SJSA1 (cell line): Measurements from ENCODE around the gene ZNRD2. TPM values are rescaled to one million over a fixed set of nuclear protein-coding genes. Genes with fewer than 3 reads are reported as not detected.

Experiments
- DNase-seq, 2 experiments: peaks; one replicate each; pipeline ENCODE4 v3.0.0-alpha.2; 2015 to 2020; ENCODE audit warnings: low spot score in 2 of 2, low read depth in 1 of 2
- H3K27ac ChIP-seq: fragments of 250-450 bp; sonication (Bioruptor Pico); 2 replicates; pipeline ENCODE4 v1.5.1; 2020; ENCODE audit warnings: mild to moderate bottlenecking, moderate library complexity
- H3K27me3 ChIP-seq: fragments of 250-450 bp; sonication (Bioruptor Pico); replicated peaks from 2 replicates; pipeline ENCODE4 v1.5.1; 2020; ENCODE audit warnings: mild to moderate bottlenecking, moderate library complexity
- H3K36me3 ChIP-seq: fragments of 250-450 bp; sonication (Bioruptor Pico); 2 replicates; pipeline ENCODE4 v1.5.1; 2020; ENCODE audit warnings: mild to moderate bottlenecking
- H3K4me1 ChIP-seq: fragments of 250-450 bp; sonication (Bioruptor Pico); replicated peaks from 2 replicates; pipeline ENCODE4 v1.6.1; 2021; ENCODE audit warnings: mild to moderate bottlenecking
- H3K4me3 ChIP-seq: fragments of 250-450 bp; sonication (Bioruptor Pico); 2 replicates; pipeline ENCODE4 v1.5.1; 2020; ENCODE audit warnings: mild to moderate bottlenecking
- H3K9me3 ChIP-seq: fragments of 250-450 bp; sonication (Bioruptor Pico); replicated peaks from 2 replicates; pipeline ENCODE4 v1.5.1; 2020; ENCODE audit warnings: mild to moderate bottlenecking
- total RNA-seq: library from RNA; depleted of rRNA; stranded (reverse); fragments of >200 nt; shearing (Covaris generic); gene quantifications from 2 replicates; pipeline ENCODE4 v1.2.3, GENCODE V29; 2014

The ZNRD2 gene
- total RNA-seq, 1 experiment from 2014 or later = 109 TPM

GRCh38 chr11:65576867-65577755, 6.8 kb downstream of the ZNRD2 start:
- Histone ChIP-seq H3K4me1 (peaks cover 53% of the 10 kb centered on the region), H3K27ac (peak overlapping the region; percentile 5; the same call in 1 of the 2 replicates), H3K27me3 (no peaks in the 10 kb centered on the region), H3K4me3 (peak overlapping the region; percentile 80), H3K9me3 (no peaks in the 10 kb centered on the region), H3K36me3 (peaks cover 51% of the 10 kb centered on the region)
- peak; percentile 67 to 92 for DNase-seq

- Histone ChIP-seq H3K27ac (peak overlapping the region; percentile 5; the same call in 1 of the 2 replicates), H3K4me1 (peaks cover 47% of the 10 kb centered on the region), H3K9me3 (no peaks in the 10 kb centered on the region), H3K27me3 (no peaks in the 10 kb centered on the region), H3K36me3 (peaks cover 53% of the 10 kb centered on the region), H3K4me3 (no peak overlapping the region)
- DNase-seq = no peak
Observed at GRCh38 chr11:65577756-65578109, 7.5 kb downstream of the ZNRD2 start.

GRCh38 chr11:65578134-65578533, 7.9 kb downstream of the ZNRD2 start:
- no peaks in the 10 kb centered on the region for H3K27me3 ChIP-seq
- H3K27ac ChIP-seq = no peak overlapping the region
- no peaks in the 10 kb centered on the region for H3K9me3 ChIP-seq
- H3K4me1 ChIP-seq = peaks cover 43% of the 10 kb centered on the region
- peaks cover 54% of the 10 kb centered on the region for H3K36me3 ChIP-seq
- DNase-seq = no peak
- no peak overlapping the region for H3K4me3 ChIP-seq

GRCh38 chr11:65578667-65579066, 8.4 kb downstream of the ZNRD2 start:
- Histone ChIP-seq H3K4me3 (no peak overlapping the region), H3K9me3 (no peaks in the 10 kb centered on the region), H3K36me3 (peaks cover 54% of the 10 kb centered on the region), H3K27ac (no peak overlapping the region), H3K27me3 (no peaks in the 10 kb centered on the region), H3K4me1 (peaks cover 37% of the 10 kb centered on the region)
- DNase-seq = no peak

GRCh38 chr11:65579291-65579690, 9.0 kb downstream of the ZNRD2 start:
- Histone ChIP-seq H3K36me3 (peaks cover 57% of the 10 kb centered on the region), H3K27ac (no peak overlapping the region), H3K27me3 (no peaks in the 10 kb centered on the region), H3K9me3 (no peaks in the 10 kb centered on the region), H3K4me1 (peaks cover 36% of the 10 kb centered on the region), H3K4me3 (no peak overlapping the region)
- no peak for DNase-seq

- DNase-seq = no peak
- Histone ChIP-seq H3K27me3 (no peaks in the 10 kb centered on the region), H3K4me3 (no peak overlapping the region), H3K27ac (no peak overlapping the region), H3K9me3 (no peaks in the 10 kb centered on the region), H3K36me3 (peaks cover 58% of the 10 kb centered on the region), H3K4me1 (peaks cover 35% of the 10 kb centered on the region)
Observed at GRCh38 chr11:65580031-65580692, 9.9 kb downstream of the ZNRD2 start.

- Histone ChIP-seq H3K27me3 (no peaks in the 10 kb centered on the region), H3K4me1 (peaks cover 29% of the 10 kb centered on the region), H3K27ac (no peak overlapping the region), H3K9me3 (no peaks in the 10 kb centered on the region), H3K4me3 (no peak overlapping the region), H3K36me3 (peaks cover 58% of the 10 kb centered on the region)
- DNase-seq = no peak
Observed at GRCh38 chr11:65580756-65581155, 10.5 kb downstream of the ZNRD2 start.

- DNase-seq = no peak
- Histone ChIP-seq H3K9me3 (0 out of 2 replicates have a peak, but pooled peaks cover 3% of the 10 kb centered on the region), H3K36me3 (peaks cover 67% of the 10 kb centered on the region), H3K4me1 (peaks cover 19% of the 10 kb centered on the region), H3K27me3 (no peaks in the 10 kb centered on the region), H3K27ac (no peak overlapping the region), H3K4me3 (no peak overlapping the region)
Observed at GRCh38 chr11:65581928-65582327, 11.7 kb downstream of the ZNRD2 start.

GRCh38 chr11:65583589-65583988, 13.3 kb downstream of the ZNRD2 start:
- Histone ChIP-seq H3K27ac (no peak overlapping the region), H3K9me3 (peaks cover 3% of the 10 kb centered on the region; the same call in 1 of the 2 replicates), H3K4me3 (no peak overlapping the region), H3K4me1 (peaks cover 14% of the 10 kb centered on the region), H3K36me3 (peaks cover 80% of the 10 kb centered on the region), H3K27me3 (no peaks in the 10 kb centered on the region)
- no peak for DNase-seq

- no peaks in the 10 kb centered on the region for H3K27me3 ChIP-seq
- DNase-seq = no peak
- H3K4me3 ChIP-seq = no peak overlapping the region
- peaks cover 3% of the 10 kb centered on the region; the same call in 1 of the 2 replicates for H3K9me3 ChIP-seq
- H3K36me3 ChIP-seq = peaks cover 86% of the 10 kb centered on the region
- peaks cover 14% of the 10 kb centered on the region for H3K4me1 ChIP-seq
- H3K27ac ChIP-seq = no peak overlapping the region
Observed at GRCh38 chr11:65584106-65584505, 13.8 kb downstream of the ZNRD2 start.

- no peak overlapping the region for H3K4me3 ChIP-seq
- no peak overlapping the region for H3K27ac ChIP-seq
- H3K36me3 ChIP-seq = peaks cover 92% of the 10 kb centered on the region
- peaks cover 14% of the 10 kb centered on the region for H3K4me1 ChIP-seq
- no peaks in the 10 kb centered on the region for H3K27me3 ChIP-seq
- H3K9me3 ChIP-seq = peaks cover 3% of the 10 kb centered on the region; the same call in 1 of the 2 replicates
- no peak for DNase-seq
Observed at GRCh38 chr11:65584723-65585171, 14.5 kb downstream of the ZNRD2 start.

- no peak for DNase-seq
- peaks cover 14% of the 10 kb centered on the region for H3K4me1 ChIP-seq
- no peaks in the 10 kb centered on the region for H3K27me3 ChIP-seq
- no peak overlapping the region for H3K27ac ChIP-seq
- H3K4me3 ChIP-seq = no peak overlapping the region
- peaks cover 3% of the 10 kb centered on the region; the same call in 1 of the 2 replicates for H3K9me3 ChIP-seq
- peaks cover 92% of the 10 kb centered on the region for H3K36me3 ChIP-seq
Observed at GRCh38 chr11:65585396-65586246, 15.3 kb downstream of the ZNRD2 start.

GRCh38 chr11:65586247-65586630, 16.0 kb downstream of the ZNRD2 start:
- DNase-seq = no peak
- no peaks in the 10 kb centered on the region for H3K27me3 ChIP-seq
- H3K4me3 ChIP-seq = no peak overlapping the region
- H3K36me3 ChIP-seq = peaks cover 91% of the 10 kb centered on the region
- no peak overlapping the region for H3K27ac ChIP-seq
- H3K4me1 ChIP-seq = peaks cover 14% of the 10 kb centered on the region
- H3K9me3 ChIP-seq = peaks cover 3% of the 10 kb centered on the region; the same call in 1 of the 2 replicates
